Measurements from ENCODE around the gene UCKL1. TPM values are rescaled to one million over a fixed set of nuclear protein-coding genes. Genes with fewer than 3 reads are reported as not detected.
"Not testable (repeated sequence)": the region's sequence is repeated elsewhere in the genome, so short reads cannot be mapped to it uniquely, and the experiment has no call there.

Gene UCKL1
- total and polyA plus RNA-seq, 9 donors, result 24.8 to 56.5 (median 43.5) TPM

DNA sequence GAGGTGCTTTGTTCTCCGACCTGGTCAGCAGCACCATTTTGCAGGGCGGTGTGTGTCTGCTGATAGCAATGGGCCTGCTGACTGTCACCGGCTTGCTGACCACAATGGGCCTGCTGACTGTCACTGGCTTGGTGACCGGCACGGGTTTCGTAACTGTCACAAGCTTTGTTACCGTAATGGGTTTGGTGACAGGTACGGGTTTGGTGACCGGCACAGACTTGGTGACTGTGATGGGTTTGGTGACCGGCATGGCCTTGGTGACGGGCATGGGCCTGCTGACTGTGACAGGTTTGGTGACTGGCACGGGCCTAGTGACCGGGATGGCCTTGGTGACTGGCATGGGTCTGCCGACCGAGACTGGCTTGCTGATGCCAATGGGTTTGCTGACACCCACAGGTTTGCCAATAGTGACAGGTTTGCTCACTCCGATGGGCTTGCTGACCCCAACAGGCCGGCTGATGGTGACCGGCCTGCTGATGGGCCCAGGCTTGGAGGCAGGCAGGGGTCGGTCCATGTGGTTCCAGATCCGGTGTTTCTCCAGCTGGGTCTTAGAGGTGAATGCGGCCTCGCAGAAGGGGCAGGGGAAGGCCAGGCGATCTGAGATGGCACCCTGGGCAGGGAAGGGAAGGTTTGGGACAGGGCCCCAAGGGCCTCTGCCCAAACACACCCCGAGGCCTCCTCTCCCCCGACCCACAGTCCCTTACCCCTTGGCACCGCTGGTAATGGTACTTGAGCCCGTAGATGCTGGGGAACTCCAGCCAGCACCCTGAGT lies 10.1 kb upstream of the UCKL1 start:
- no peak for DNase-seq
- H3K4me1 ChIP-seq (ENCODE audit: control insufficient read depth, insufficient read depth, low read length), result peaks cover 20% of the 10 kb centered on the region
- H3K9me3 ChIP-seq (replicated peaks; ENCODE audit: control insufficient read depth, low read depth, low read length), result no peaks in the 10 kb centered on the region
- H3K27me3 ChIP-seq (ENCODE audit: control insufficient read depth, insufficient read depth, low read length), result peaks cover 2% of the 10 kb centered on the region
- H3K27ac ChIP-seq (ENCODE audit: low read length), result no peak overlapping the region
- H3K4me3 ChIP-seq (ENCODE audit: low read length), result no peak overlapping the region
- 94% methylated on average over 27 of the region's 27 CpGs for WGBS (ENCODE audit: insufficient coverage)
- peaks cover 54% of the 10 kb centered on the region for H3K36me3 ChIP-seq (ENCODE audit: control insufficient read depth, insufficient read depth, low read length)

DNA sequence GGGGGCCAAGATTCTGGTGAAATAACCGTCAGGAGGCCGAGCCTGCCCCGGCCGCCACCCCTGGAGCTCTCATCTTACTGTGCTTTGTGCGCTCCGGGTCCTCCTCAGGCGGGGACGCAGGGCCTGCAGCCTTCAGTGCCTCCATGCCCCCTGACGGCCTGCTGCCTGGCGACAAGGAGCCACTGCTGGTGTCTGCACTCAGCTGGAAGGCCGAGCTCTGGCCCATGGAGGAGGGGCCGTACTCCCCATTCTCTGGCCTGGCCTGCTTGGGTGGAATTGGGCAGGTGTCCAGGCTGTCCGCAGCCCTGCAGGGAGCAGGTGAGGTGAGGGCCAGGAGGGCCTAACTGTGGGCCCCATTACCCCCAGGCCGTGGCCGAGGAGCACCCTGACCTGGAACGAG lies 8.2 kb upstream of the UCKL1 start:
- no peak for DNase-seq
- peaks cover 67% of the 10 kb centered on the region for H3K36me3 ChIP-seq (ENCODE audit: control insufficient read depth, insufficient read depth, low read length)
- WGBS (ENCODE audit: insufficient coverage), result 91% methylated on average over 13 of the region's 16 CpGs
- H3K4me1 ChIP-seq (ENCODE audit: control insufficient read depth, insufficient read depth, low read length), result peaks cover 14% of the 10 kb centered on the region
- H3K27me3 ChIP-seq (ENCODE audit: control insufficient read depth, insufficient read depth, low read length), result peaks cover 2% of the 10 kb centered on the region
- H3K9me3 ChIP-seq (replicated peaks; ENCODE audit: control insufficient read depth, low read depth, low read length), result no peaks in the 10 kb centered on the region
- no peak overlapping the region for H3K27ac ChIP-seq (ENCODE audit: low read length)
- H3K4me3 ChIP-seq (ENCODE audit: low read length), result no peak overlapping the region

DNA sequence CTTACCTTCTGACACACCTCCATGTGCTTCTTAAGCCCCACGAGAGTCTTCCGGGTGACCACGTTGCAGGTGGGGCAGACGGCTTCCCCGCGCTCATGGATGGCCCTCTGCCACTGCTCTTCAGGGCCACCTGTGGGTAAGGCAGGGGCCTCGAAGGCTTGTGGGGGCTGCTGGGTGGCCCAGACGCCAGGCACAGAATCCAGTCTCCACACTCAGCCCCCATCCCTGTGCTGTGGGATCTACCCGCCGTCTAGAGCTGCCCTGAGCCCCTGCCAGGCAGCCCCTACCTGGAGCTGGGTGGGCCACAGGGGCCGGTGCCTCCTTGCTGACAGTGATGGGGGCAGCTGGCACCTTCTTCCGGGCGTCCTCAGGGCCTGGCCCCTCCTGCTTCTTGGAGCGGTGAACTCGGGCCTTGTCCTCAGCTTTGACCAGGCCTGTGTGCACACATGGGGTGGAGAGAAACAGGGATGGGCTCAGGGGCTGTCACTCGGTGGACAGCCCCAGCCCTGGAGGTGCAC lies 7.6 kb upstream of the UCKL1 start:
- no peak for DNase-seq
- H3K27me3 ChIP-seq (ENCODE audit: control insufficient read depth, insufficient read depth, low read length), result peaks cover under 1% of the 10 kb centered on the region
- H3K4me1 ChIP-seq (ENCODE audit: control insufficient read depth, insufficient read depth, low read length), result peaks cover 11% of the 10 kb centered on the region
- no peak overlapping the region for H3K27ac ChIP-seq (ENCODE audit: low read length)
- WGBS (ENCODE audit: insufficient coverage), result 90% methylated on average over 15 of the region's 16 CpGs
- peaks cover 73% of the 10 kb centered on the region for H3K36me3 ChIP-seq (ENCODE audit: control insufficient read depth, insufficient read depth, low read length)
- H3K9me3 ChIP-seq (replicated peaks; ENCODE audit: control insufficient read depth, low read depth, low read length), result no peaks in the 10 kb centered on the region
- H3K4me3 ChIP-seq (ENCODE audit: low read length), result no peak overlapping the region

DNA sequence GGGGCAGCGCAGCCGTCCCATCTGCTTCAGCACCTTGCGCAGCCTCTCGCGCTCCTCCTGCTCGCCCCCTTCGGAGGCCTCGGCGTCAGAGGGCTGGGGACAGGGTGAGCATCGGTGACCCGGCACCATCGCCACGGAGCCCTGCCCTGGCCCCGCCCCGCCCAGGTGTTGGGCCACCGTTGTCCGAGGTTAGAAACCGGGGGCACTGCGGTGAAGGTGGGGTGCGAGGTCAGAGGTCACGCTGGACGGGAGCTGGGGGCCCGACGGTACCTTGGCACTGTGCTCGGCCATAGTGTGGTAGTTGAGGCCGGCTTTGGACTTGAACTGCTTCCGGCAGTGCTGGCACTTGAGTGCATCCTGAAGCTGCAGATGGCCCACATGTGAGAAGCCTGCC lies 7.1 kb upstream of the UCKL1 start:
- Histone ChIP-seq H3K9me3 (replicated peaks; ENCODE audit: control insufficient read depth, low read depth, low read length) (no peaks in the 10 kb centered on the region), H3K4me1 (ENCODE audit: control insufficient read depth, insufficient read depth, low read length) (peaks cover 6% of the 10 kb centered on the region), H3K27me3 (ENCODE audit: control insufficient read depth, insufficient read depth, low read length) (no peaks in the 10 kb centered on the region), H3K4me3 (ENCODE audit: low read length) (no peak overlapping the region), H3K36me3 (ENCODE audit: control insufficient read depth, insufficient read depth, low read length) (peaks cover 78% of the 10 kb centered on the region), H3K27ac (ENCODE audit: low read length) (no peak overlapping the region)
- 91% methylated on average over 27 of the region's 27 CpGs for WGBS (ENCODE audit: insufficient coverage)
- DNase-seq, result no peak

DNA sequence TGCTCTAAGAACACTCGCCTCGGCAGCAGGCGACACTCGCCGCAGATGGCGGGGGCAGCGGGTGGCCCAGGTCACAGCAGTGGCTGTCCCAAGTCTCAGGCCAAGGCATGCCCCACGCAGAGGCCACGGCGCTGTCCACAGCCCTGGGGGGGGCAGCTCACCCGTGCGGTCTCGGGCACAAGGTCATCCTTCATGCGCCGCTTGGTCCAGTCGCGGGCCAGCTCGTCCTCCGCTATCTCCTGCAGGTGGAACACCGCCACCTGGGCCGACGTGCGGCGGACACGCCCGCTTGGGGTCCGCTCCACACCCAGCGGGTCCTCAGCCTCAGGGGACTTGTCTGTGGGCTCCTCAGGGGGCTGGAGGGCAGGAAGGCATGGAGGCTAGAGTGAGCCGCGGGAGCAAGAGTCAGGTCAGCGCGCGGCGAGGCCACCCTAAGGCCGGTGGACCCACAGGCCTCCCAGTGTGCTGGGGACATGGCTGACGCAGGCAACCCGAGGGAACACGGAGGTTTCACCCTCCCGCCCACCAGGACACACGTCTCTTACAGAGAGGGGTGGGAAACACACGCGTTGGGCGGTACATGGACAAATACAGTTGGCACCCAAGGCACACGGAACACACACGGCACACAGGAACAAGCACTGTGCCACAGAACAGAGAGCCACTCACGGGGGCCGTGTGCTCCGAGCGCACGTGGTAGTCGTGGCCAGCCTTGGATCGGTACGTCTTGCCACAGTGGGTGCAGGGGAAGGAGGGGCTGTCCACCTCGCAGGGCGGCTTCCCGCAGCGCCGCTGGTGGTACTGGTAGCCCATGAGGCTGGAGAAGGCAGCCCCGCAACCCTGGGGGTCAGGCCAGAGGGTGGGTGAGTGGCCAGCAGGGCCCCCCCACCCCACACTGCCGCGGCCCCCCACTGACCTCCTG lies 6.5 kb upstream of the UCKL1 start:
- H3K27me3 ChIP-seq (ENCODE audit: control insufficient read depth, insufficient read depth, low read length), result no peaks in the 10 kb centered on the region
- 91% methylated on average over 49 of the region's 61 CpGs for WGBS (ENCODE audit: insufficient coverage)
- no peaks in the 10 kb centered on the region for H3K9me3 ChIP-seq (replicated peaks; ENCODE audit: control insufficient read depth, low read depth, low read length)
- peaks cover 5% of the 10 kb centered on the region for H3K4me1 ChIP-seq (ENCODE audit: control insufficient read depth, insufficient read depth, low read length)
- no peak overlapping the region for H3K4me3 ChIP-seq (ENCODE audit: low read length)
- H3K36me3 ChIP-seq (ENCODE audit: control insufficient read depth, insufficient read depth, low read length), result peaks cover 72% of the 10 kb centered on the region
- DNase-seq, result no peak
- H3K27ac ChIP-seq (ENCODE audit: low read length), result no peak overlapping the region

DNA sequence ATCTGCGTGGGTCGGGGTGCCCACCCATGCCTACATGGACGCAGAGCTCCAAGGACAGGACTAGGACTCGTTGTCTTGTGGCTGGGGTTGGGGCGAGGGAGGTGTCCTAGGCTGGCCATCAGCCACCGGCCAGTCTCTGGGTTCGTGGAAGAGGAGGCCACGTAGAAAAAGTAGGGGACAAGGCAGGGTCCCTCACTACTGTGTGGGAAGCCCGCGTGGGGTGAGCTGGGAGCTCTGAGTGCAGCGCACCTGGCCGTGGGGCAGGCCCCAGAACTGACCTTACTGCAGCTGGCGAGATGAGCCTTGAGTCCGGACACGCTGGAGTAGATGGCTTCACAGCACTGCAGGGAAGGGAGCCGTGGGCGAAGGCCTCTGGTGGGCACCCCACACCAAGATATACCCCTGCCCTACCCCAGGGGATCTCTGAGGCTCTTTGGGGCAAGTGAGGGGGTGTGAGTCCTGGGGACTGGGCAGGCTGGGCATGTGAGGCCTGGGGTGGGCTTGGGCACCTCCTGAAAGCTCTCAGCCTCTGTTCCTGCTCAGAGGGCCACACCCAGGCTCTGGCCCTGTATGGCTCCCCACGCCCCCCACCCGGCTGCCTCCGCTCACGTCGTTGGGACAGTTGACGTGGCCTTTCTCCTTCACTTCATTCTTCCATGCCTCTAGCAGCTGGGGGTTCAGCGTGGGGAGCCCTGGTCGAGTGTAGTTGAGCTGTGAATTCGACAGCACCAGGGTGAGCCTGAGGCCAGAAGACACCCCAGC lies 5.6 kb upstream of the UCKL1 start:
- Histone ChIP-seq H3K27ac (ENCODE audit: low read length) (no peak overlapping the region), H3K9me3 (replicated peaks; ENCODE audit: control insufficient read depth, low read depth, low read length) (no peaks in the 10 kb centered on the region), H3K27me3 (ENCODE audit: control insufficient read depth, insufficient read depth, low read length) (no peaks in the 10 kb centered on the region), H3K36me3 (ENCODE audit: control insufficient read depth, insufficient read depth, low read length) (peaks cover 64% of the 10 kb centered on the region), H3K4me1 (ENCODE audit: control insufficient read depth, insufficient read depth, low read length) (peaks cover 14% of the 10 kb centered on the region), H3K4me3 (ENCODE audit: low read length) (no peak overlapping the region)
- no peak for DNase-seq
- 85% methylated on average over 21 of the region's 26 CpGs for WGBS (ENCODE audit: insufficient coverage)

DNA sequence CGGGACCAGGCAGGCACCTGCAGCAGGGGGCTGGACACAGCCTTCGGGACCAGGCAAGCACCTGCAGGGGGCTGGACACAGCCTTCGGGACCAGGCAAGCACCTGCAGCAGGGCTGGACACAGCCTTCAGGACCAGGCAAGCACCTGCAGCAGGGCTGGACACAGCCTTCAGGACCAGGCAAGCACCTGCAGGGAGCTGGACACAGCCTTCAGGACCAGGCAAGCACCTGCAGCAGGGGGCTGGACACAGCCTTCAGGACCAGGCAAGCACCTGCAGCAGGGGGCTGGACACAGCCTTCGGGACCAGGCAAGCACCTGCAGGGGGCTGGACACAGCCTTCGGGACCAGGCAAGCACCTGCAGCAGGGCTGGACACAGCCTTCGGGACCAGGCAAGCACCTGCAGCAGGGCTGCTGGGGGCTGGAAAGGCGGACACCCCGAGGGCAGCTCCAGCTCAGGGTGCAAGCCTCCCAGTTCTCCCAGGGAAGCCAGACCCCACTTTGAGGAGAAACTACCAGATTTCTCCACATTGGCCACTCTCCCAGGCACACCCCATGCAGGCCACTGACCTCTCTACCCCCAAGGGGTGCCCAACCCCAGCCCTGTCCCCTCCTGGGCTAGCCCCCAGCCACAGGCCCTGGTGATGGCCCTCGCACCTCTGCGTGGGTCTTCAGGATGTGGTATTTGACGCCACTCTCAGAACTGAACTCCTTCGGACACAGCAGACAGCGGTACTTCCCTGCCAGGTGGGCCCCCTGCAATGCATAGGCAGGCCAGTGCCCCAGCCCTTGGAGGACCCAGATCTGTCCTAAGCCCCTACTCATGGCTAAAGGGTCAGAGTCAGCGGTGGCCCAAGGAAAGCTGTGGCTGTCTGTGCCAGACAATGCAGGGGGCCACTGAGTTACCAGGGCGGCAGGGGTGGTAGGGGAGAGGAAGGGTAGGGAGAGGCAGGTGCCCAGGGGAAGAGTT lies 4.7 kb upstream of the UCKL1 start:
- not testable (repeated sequence) for H3K9me3 ChIP-seq (replicated peaks; ENCODE audit: control insufficient read depth, low read depth, low read length); DNase-seq; H3K4me3 ChIP-seq (ENCODE audit: low read length); H3K27me3 ChIP-seq (ENCODE audit: control insufficient read depth, insufficient read depth, low read length); H3K27ac ChIP-seq (ENCODE audit: low read length)
- Histone ChIP-seq H3K36me3 (ENCODE audit: control insufficient read depth, insufficient read depth, low read length) (peaks cover 56% of the 10 kb centered on the region), H3K4me1 (ENCODE audit: control insufficient read depth, insufficient read depth, low read length) (peaks cover 15% of the 10 kb centered on the region)
- 90% methylated on average over 14 of the region's 15 CpGs for WGBS (ENCODE audit: insufficient coverage)

DNA sequence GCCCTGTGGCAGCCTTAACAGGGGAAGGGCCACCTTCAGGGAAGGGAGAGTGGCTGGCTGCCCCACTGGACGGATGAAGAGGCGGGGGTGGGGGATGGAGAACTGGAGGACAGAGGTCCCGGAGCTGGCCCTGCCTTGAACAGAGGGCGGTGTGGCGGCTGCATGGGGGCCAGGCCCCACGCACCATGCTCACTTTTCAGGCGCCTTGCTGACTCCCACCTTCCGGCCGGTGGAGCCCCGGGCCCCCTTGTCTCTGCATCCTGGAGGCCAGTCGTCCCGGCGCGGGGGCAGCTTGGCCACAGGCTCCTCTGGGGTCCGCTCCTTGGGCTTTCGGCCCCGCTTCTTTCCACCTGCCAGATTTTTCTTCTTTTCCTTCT lies 3.5 kb upstream of the UCKL1 start:
- no peak for DNase-seq
- 77% methylated on average over 7 of the region's 17 CpGs for WGBS (ENCODE audit: insufficient coverage)
- H3K36me3 ChIP-seq (ENCODE audit: control insufficient read depth, insufficient read depth, low read length), result peaks cover 56% of the 10 kb centered on the region

More for the DNA sequence above, 3.5 kb upstream of the UCKL1 start:
- Histone ChIP-seq H3K9me3 (replicated peaks; ENCODE audit: control insufficient read depth, low read depth, low read length) (no peaks in the 10 kb centered on the region), H3K4me1 (ENCODE audit: control insufficient read depth, insufficient read depth, low read length) (peaks cover 22% of the 10 kb centered on the region), H3K27me3 (ENCODE audit: control insufficient read depth, insufficient read depth, low read length) (no peaks in the 10 kb centered on the region), H3K27ac (ENCODE audit: low read length) (no peak overlapping the region), H3K4me3 (ENCODE audit: low read length) (no peak overlapping the region)

Data from muscle of leg (tissue), 11 donors.